ENCODE data around the gene OSBPL9.

The OSBPL9 gene

GRCh38 chr1:51784997-51785421, 168.1 kb downstream of the OSBPL9 start:
- DNase-seq (ENCODE audit: low read depth in 1 of 2, low spot score in 1 of 2) = no peak
- no peak overlapping the region for H3K4me3 ChIP-seq (replicated peaks; ENCODE audit: insufficient read depth, low read length)
- no peak overlapping the region for H3K27ac ChIP-seq (replicated peaks)
- no peaks in the 10 kb centered on the region for H3K27me3 ChIP-seq (ENCODE audit: insufficient read depth, poor library complexity, severe bottlenecking)
- TF ChIP-seq SPI1 (IDR thresholded peaks at IDR 0.05; ENCODE audit: borderline replicate concordance, low read depth) (no peak), POLR2AphosphoS5 (IDR thresholded peaks at IDR 0.05; ENCODE audit: low read depth) (no peak), CTCF (IDR thresholded peaks at IDR 0.05; ENCODE audit: insufficient read depth, low read length) (no peak), GABPA (IDR thresholded peaks at IDR 0.05; ENCODE audit: low read depth) (no peak)
- TF ChIP-seq, protein P1, sequence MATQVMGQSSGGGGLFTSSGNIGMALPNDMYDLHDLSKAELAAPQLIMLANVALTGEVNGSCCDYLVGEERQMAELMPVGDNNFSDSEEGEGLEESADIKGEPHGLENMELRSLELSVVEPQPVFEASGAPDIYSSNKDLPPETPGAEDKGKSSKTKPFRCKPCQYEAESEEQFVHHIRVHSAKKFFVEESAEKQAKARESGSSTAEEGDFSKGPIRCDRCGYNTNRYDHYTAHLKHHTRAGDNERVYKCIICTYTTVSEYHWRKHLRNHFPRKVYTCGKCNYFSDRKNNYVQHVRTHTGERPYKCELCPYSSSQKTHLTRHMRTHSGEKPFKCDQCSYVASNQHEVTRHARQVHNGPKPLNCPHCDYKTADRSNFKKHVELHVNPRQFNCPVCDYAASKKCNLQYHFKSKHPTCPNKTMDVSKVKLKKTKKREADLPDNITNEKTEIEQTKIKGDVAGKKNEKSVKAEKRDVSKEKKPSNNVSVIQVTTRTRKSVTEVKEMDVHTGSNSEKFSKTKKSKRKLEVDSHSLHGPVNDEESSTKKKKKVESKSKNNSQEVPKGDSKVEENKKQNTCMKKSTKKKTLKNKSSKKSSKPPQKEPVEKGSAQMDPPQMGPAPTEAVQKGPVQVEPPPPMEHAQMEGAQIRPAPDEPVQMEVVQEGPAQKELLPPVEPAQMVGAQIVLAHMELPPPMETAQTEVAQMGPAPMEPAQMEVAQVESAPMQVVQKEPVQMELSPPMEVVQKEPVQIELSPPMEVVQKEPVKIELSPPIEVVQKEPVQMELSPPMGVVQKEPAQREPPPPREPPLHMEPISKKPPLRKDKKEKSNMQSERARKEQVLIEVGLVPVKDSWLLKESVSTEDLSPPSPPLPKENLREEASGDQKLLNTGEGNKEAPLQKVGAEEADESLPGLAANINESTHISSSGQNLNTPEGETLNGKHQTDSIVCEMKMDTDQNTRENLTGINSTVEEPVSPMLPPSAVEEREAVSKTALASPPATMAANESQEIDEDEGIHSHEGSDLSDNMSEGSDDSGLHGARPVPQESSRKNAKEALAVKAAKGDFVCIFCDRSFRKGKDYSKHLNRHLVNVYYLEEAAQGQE (IDR thresholded peaks at IDR 0.05; ENCODE audit: insufficient replicate concordance, low read depth) = no peak

GRCh38 chr1:51788938-51789337, 172.0 kb downstream of the OSBPL9 start:
- no peak for DNase-seq (ENCODE audit: low read depth in 1 of 2, low spot score in 1 of 2)
- H3K27me3 ChIP-seq (ENCODE audit: insufficient read depth, poor library complexity, severe bottlenecking) = no peaks in the 10 kb centered on the region
- H3K4me3 ChIP-seq (replicated peaks; ENCODE audit: insufficient read depth, low read length) = no peak overlapping the region
- no peak overlapping the region for H3K27ac ChIP-seq (replicated peaks)
- TF ChIP-seq POLR2AphosphoS5 (IDR thresholded peaks at IDR 0.05; ENCODE audit: low read depth) = no peak
- TF ChIP-seq, protein P1 (IDR thresholded peaks at IDR 0.05; ENCODE audit: insufficient replicate concordance, low read depth) = no peak
- TF ChIP-seq SPI1 (IDR thresholded peaks at IDR 0.05; ENCODE audit: borderline replicate concordance, low read depth) = no peak
- TF ChIP-seq GABPA (IDR thresholded peaks at IDR 0.05; ENCODE audit: low read depth) = no peak
- TF ChIP-seq CTCF (IDR thresholded peaks at IDR 0.05; ENCODE audit: insufficient read depth, low read length) = no peak

DNA sequence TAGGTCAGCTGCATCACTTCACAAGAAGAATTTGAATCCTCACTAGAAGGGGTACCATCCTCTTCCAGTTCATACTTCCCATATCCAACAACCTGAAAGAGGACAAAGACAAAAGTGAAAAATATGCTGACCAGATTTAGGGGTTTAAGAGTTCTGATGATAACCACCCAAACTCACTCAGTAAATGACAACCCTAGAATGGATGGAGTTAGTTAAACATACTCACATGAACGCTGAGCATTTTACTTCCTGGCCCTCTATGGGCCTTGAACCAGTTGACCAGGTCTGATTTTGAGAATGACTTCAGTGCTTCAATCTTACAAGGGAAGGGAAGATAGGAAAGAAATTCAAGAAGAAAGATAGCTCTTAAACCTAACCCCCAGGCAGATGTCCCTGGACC, 172.4 kb downstream of the OSBPL9 start:
- no peak for DNase-seq (ENCODE audit: low read depth in 1 of 2, low spot score in 1 of 2)
- TF ChIP-seq GABPA (IDR thresholded peaks at IDR 0.05; ENCODE audit: low read depth) (no peak), POLR2AphosphoS5 (IDR thresholded peaks at IDR 0.05; ENCODE audit: low read depth) (no peak), CTCF (IDR thresholded peaks at IDR 0.05; ENCODE audit: insufficient read depth, low read length) (no peak), SPI1 (IDR thresholded peaks at IDR 0.05; ENCODE audit: borderline replicate concordance, low read depth) (no peak)
- TF ChIP-seq, protein P1 (IDR thresholded peaks at IDR 0.05; ENCODE audit: insufficient replicate concordance, low read depth) = no peak
- Histone ChIP-seq H3K4me3 (replicated peaks; ENCODE audit: insufficient read depth, low read length) (no peak overlapping the region), H3K27ac (replicated peaks) (no peak overlapping the region), H3K27me3 (ENCODE audit: insufficient read depth, poor library complexity, severe bottlenecking) (no peaks in the 10 kb centered on the region)
